GM12865 (cell line): ENCODE measurements around the gene ATE1.

Experiments used
- DNase-seq: peaks from one replicate; pipeline ENCODE4 v3.0.0; 2010; ENCODE audit warnings: low read depth
- H3K4me3 ChIP-seq: 2 replicates; pipeline ENCODE4 v1.5.1; 2011; ENCODE audit warnings: mild to moderate bottlenecking, low read depth, low read length, control low read depth
- CTCF ChIP-seq: IDR thresholded peaks from 2 replicates; pipeline ENCODE4 v1.5.1; 2011; ENCODE audit warnings: low read length, control low read depth, low read depth, inconsistent platforms; ENCODE audit not compliant: insufficient read depth; ENCODE audit errors: missing control alignments

Gene ATE1

GRCh38 chr10:121813211-121813815 is 114.5 kb downstream of the ATE1 start:
- H3K4me3 ChIP-seq: no peak overlapping the region
- no peak for DNase-seq
- TF ChIP-seq CTCF: no peak

DNA sequence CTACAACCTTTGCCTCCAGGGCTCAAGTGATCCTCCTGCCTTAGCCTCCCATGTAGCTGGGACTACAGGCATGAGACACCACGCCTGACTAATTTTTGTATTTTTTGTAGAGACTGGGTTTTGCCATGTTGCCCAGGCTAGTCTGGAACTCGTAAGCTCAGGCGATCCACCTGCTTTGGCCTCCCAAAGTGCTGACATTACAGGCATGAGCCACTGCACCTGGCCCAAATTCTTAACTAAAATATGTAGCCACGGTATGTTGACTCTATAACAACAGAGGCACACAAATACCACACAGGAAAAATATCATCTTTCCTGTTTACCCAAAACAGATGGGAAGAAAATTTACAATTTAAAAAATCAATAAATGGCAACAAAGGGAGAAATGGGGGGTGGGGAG is 115.8 kb downstream of the ATE1 start:
- no peak overlapping the region for H3K4me3 ChIP-seq
- TF ChIP-seq CTCF: no peak
- DNase-seq: no peak

DNA sequence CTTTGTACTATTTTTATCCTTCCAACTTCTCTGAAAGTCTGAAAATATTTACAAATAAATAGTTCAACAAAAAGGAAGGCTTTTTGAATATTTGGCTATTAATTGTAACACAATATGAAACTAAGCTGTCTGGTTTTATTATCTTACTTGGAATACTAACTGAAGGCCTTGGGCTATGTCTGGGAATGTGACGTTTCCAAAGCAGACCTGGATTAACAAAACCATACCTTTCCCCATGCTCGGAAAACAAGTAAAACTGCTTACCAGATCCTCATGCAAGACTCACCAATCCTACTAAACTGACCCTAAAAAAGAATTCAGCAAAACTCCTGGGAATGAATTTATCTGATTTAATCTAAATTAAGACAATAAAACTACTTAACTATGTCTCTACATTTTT is 116.4 kb downstream of the ATE1 start:
- H3K4me3 ChIP-seq: no peak overlapping the region
- TF ChIP-seq CTCF: no peak
- DNase-seq: no peak

DNA sequence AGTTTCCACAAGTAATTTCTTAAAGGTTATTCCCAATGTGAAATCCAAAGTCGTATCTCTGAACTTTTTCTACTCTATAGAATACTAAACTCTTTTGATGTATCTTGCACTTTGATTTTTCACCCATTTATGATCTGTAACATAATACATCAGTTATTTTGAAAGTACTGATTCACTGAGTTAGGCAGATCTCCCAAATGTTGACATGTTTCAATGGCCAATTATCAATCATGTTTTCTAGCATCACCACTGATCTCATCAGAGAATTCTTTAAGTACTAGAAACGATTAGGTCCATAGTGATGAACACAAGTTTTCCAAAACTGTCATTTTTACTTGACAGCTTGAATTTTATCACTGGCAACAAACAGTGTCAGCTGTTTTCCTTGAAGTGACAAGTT is 119.0 kb downstream of the ATE1 start:
- DNase-seq: no peak
- TF ChIP-seq CTCF: no peak
- no peak overlapping the region for H3K4me3 ChIP-seq

GRCh38 chr10:121804460-121804859 is 123.4 kb downstream of the ATE1 start:
- no peak for DNase-seq
- no peak for TF ChIP-seq CTCF
- H3K4me3 ChIP-seq: no peak overlapping the region

GRCh38 chr10:121803611-121804010 is 124.2 kb downstream of the ATE1 start:
- TF ChIP-seq CTCF: no peak
- no peak for DNase-seq
- H3K4me3 ChIP-seq: no peak overlapping the region

DNA sequence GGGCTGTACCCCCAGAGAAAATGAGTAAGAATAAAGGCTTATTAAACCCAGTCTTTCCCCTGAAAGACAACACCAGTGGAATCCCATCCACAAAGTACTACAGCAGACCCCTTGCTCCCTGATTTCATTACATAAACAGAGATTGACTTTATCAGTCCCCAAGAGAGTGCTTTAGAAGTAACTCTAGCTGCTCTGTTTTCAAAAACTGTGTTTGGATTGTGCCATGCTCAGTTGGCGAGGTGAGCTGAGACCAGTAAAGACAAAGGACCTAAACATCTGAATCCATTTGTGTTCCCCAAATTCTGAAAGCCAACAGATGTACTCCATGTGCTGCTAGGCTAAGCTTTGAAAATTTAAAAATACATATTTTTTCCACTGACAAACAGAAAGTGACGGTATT is 127.0 kb downstream of the ATE1 start:
- no peak for TF ChIP-seq CTCF
- DNase-seq: no peak
- H3K4me3 ChIP-seq: no peak overlapping the region
